Spleen (tissue), 11 donors: Measurements from ENCODE around the gene CD47. TPM values are rescaled to one million over a fixed set of nuclear protein-coding genes. Genes with fewer than 3 reads are reported as not detected.

Experiments
- DNase-seq: peaks from one replicate; pipeline ENCODE4 v3.0.0-alpha.2; 2020
- H3K27ac ChIP-seq, 8 donors: fragments of 200-600 bp; sonication (generic) in 7 of 8; 1 replicate in 4 of 8; 2 replicates in 4 of 8; pipeline versions ENCODE4 v1.5.0 to v1.8.0; 2016 to 2021; ENCODE audit warnings: inconsistent platforms in 4 of 8, mild to moderate bottlenecking in 4 of 8, moderate library complexity in 1 of 8
- H3K27me3 ChIP-seq, 7 donors: fragments of 200-600 bp; sonication (generic) in 6 of 7; replicated peaks in 1 of 7; 1 replicate in 4 of 7; 2 replicates in 3 of 7; pipeline versions ENCODE4 v1.5.0 to v1.8.0; 2016 to 2021; ENCODE audit warnings: inconsistent platforms in 3 of 7, mild to moderate bottlenecking in 1 of 7
- H3K36me3 ChIP-seq, 6 donors: fragments of 200-600 bp; sonication (generic) in 5 of 6; 1 replicate in 4 of 6; 2 replicates in 2 of 6; pipeline versions ENCODE4 v1.5.0 to v1.8.0; 2016 to 2021; ENCODE audit warnings: inconsistent platforms in 2 of 6
- H3K4me1 ChIP-seq, 6 donors: fragments of 200-600 bp; sonication (generic) in 5 of 6; 1 replicate in 3 of 6; 2 replicates in 3 of 6; pipeline versions ENCODE4 v1.5.0 to v1.8.0; 2016 to 2021; ENCODE audit warnings: inconsistent platforms in 3 of 6
- H3K4me3 ChIP-seq, 8 donors: fragments of 200-600 bp; sonication (generic) in 7 of 8; 1 replicate in 4 of 8; 2 replicates in 4 of 8; pipeline versions ENCODE4 v1.5.0 to v1.8.0; 2016 to 2021; ENCODE audit warnings: inconsistent platforms in 4 of 8, mild to moderate bottlenecking in 4 of 8, moderate library complexity in 2 of 8
- H3K9me3 ChIP-seq, 8 donors: fragments of 200-600 bp; sonication (generic) in 7 of 8; 1 replicate in 4 of 8; 2 replicates in 4 of 8; pipeline versions ENCODE4 v1.5.0 to v1.8.0; 2016 to 2021; ENCODE audit warnings: inconsistent platforms in 4 of 8
- POLR2A ChIP-seq, 3 donors: fragments of 450-650 bp; IDR thresholded peaks; one replicate each; pipeline ENCODE4 v1.5.1; 2017; ENCODE audit warnings: antibody characterized with exemption in 3 of 3, mild to moderate bottlenecking in 1 of 3
- POLR2AphosphoS5 ChIP-seq, 3 donors: sonication (generic); formaldehyde crosslinking; IDR thresholded peaks; one replicate each; pipeline ENCODE4 v1.5.1; 2017; ENCODE audit warnings: antibody characterized with exemption in 3 of 3
- WGBS, 5 donors: extraction: QIAGEN DNeasy Blood & Tissue Kit in 3 of 5; methylation state at CpG; one replicate each; pipeline versions ENCODE4 v1.1.5 to v1.1.7; 2013 to 2018; 5-methylcytosine and 5-hydroxymethylcytosine counted together
- intact Hi-C: fragments of 100-400 bp; cut with DNase I; formaldehyde crosslinking; loops from one replicate; pipeline ENCODE4 v1.15.0; 2023; ENCODE audit warnings: low total_unique reads
- polyA plus RNA-seq, 3 donors: library from polyadenylated mRNA; stranded (reverse); fragments of 200-250 nt; gene quantifications; one replicate each; pipeline ENCODE4 v1.2.1, GENCODE V29; 2013
- total RNA-seq, 7 donors: library from RNA; depleted of rRNA in 3 of 7; stranded (reverse); fragments of >200 nt in 3 of 7; fragmentation: NEBNext Ultra II Directional in 4 of 7; extraction: Animal tissue kit (Norgen Biotek cat#: 25700) in 4 of 7; gene quantifications; one replicate each; pipeline versions ENCODE4 v1.1.0 to v1.2.1, GENCODE V29; 2016 to 2021
- TF ChIP-seq, protein P1 (sequence below), 11 experiments: fragments of 200-600 bp in 7 of 11; fragments of 450-650 bp in 4 of 11; sonication (generic) in 4 of 11; IDR thresholded peaks in 8 of 11; conservative IDR thresholded peaks in 3 of 11; 1 replicate in 7 of 11; 2 replicates in 4 of 11; pipeline versions ENCODE4 v1.4.0 to v1.8.0; 2016 to 2021; ENCODE audit warnings: antibody characterized with exemption in 11 of 11, inconsistent platforms in 4 of 11, mild to moderate bottlenecking in 1 of 11
- donor health status: healthy with polysubstance abuse.
- donor health status: DM: no; HTN: no; CAD: no; lungs with moderate emphysema.
- donor health status: DM: no; HTN: no; CAD: no.
- donor health status: Bipolar disorder and iron deficiency.
- donor health status: healthy.
- donor health status: DM: no; HTN: no; CAD: no.
- donor health status: DM: yes; HTN: yes; CAD: no.

Gene CD47
- total and polyA plus RNA-seq, 10 donors: 48.2 to 156 (median 125) TPM

DNA sequence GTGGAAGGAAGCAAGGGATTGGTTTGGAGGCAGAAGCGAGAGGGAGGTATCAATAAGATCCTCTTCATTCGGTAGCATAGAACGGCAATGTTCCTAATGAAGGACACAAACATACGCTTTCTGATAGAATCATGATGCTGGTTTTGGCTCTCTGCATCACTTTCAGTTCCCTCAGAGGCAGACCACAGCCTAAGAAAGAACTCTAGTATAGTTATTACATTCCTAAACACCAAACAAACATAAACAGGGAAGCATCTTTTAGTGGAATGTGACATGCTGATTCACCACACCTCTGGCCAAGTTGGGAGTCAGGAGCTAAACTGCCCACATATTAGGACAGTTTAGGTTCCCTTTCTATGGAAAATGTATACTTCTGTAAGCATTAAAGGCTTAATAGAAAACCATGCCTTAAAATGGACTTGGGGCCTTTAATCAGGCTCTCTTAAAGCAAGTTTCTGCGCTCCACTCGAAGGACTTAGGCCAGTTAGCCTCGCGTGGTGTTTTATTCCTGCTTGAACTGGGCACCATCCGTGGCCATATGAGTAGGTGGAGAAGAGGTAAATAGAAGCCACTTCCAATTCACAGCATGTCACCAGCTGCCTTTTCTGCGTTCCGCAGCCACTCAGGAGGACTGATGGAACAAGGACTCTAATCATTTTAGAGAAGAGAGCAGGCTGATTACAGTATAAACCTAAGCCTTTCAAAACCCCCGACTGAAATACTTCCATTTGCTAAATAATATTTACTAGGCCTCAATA lies 53.7 kb downstream of the CD47 start:
- no peak for DNase-seq
- no peaks in the 10 kb centered on the region for H3K27me3 ChIP-seq
- intact Hi-C loops: no loop called here
- H3K9me3 ChIP-seq: no peaks in the 10 kb centered on the region
- no peak overlapping the region for H3K4me3 ChIP-seq
- peak overlapping the region in 5 of 8 donors; percentile 1 to 61 (median 35) for H3K27ac ChIP-seq
- peaks cover 2 to 29% (median 16%) of the 10 kb centered on the region in 6 donors for H3K4me1 ChIP-seq
- peaks cover 0 to 76% (median 16%) of the 10 kb centered on the region in 6 donors for H3K36me3 ChIP-seq
- 85 to 89% (median 87%) methylated on average over 12 of the region's 12 CpGs for WGBS, 5 donors
- TF ChIP-seq POLR2AphosphoS5 (IDR thresholded peaks at IDR 0.05) (no peak), POLR2A (IDR thresholded peaks at IDR 0.05) (no peak)
- TF ChIP-seq, protein P1, sequence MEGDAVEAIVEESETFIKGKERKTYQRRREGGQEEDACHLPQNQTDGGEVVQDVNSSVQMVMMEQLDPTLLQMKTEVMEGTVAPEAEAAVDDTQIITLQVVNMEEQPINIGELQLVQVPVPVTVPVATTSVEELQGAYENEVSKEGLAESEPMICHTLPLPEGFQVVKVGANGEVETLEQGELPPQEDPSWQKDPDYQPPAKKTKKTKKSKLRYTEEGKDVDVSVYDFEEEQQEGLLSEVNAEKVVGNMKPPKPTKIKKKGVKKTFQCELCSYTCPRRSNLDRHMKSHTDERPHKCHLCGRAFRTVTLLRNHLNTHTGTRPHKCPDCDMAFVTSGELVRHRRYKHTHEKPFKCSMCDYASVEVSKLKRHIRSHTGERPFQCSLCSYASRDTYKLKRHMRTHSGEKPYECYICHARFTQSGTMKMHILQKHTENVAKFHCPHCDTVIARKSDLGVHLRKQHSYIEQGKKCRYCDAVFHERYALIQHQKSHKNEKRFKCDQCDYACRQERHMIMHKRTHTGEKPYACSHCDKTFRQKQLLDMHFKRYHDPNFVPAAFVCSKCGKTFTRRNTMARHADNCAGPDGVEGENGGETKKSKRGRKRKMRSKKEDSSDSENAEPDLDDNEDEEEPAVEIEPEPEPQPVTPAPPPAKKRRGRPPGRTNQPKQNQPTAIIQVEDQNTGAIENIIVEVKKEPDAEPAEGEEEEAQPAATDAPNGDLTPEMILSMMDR (IDR thresholded peaks at IDR 0.05 in 8 of 11, conservative IDR thresholded peaks at IDR 0.05 in 3 of 11): no peak

DNA sequence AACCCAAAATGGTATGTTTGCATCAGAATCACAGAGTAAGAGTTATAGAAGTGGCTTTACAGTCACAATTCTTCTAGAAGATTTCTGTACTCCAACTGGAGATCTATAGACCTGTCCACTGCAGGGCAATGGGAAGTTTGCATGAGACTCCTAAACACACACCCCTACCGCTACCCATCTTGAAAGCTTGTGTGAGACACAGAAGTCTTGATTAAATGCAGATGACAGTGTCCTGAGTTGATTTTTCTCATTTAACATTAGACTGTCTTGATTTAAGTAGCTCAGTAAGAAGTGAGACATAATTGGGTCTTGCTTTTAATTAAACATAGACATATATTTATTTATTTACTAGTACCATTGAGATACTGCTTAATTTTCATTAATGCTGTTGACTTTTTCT lies 54.4 kb downstream of the CD47 start:
- no peak for DNase-seq
- Histone ChIP-seq H3K4me1 (peaks cover 2 to 29% (median 16%) of the 10 kb centered on the region in 6 donors), H3K36me3 (peaks cover 0 to 76% (median 13%) of the 10 kb centered on the region in 6 donors), H3K27ac (peak overlapping the region in 3 of 8 donors; percentile 35 to 61 (median 52)), H3K27me3 (no peaks in the 10 kb centered on the region), H3K9me3 (no peaks in the 10 kb centered on the region), H3K4me3 (no peak overlapping the region)
- TF ChIP-seq POLR2AphosphoS5 (IDR thresholded peaks at IDR 0.05): no peak
- 90 to 100% (median 100%) methylated on average over 1 of the region's 1 CpG for WGBS, 5 donors
- intact Hi-C loops: no loop called here

DNA sequence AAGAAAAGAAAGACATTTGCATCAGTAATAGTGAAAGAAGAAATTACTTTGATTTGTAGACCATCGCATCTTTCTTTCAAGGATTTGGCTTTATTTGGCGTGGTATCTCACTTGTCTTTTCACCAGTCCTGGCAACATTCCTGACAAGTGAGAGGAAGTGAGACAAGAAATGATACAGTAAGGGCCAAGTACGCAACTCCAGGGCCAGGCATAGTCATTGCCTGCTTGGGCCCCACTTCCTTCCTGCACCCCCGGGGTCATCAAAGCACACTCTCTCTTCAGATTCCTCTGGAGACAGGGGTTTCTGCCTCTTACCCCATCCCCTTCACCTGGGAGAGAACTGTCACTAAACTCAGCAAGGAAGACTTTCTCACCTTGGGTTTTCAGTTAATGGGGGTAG lies 55.1 kb downstream of the CD47 start:
- TF ChIP-seq POLR2AphosphoS5 (IDR thresholded peaks at IDR 0.05) (peak in 1 of 3 donors; percentile 47), POLR2A (IDR thresholded peaks at IDR 0.05) (no peak)
- TF ChIP-seq, protein P1 (IDR thresholded peaks at IDR 0.05 in 8 of 11, conservative IDR thresholded peaks at IDR 0.05 in 3 of 11): no peak
- Histone ChIP-seq H3K27ac (peak overlapping the region in 2 of 8 donors; percentile 15), H3K27me3 (no peaks in the 10 kb centered on the region), H3K9me3 (no peaks in the 10 kb centered on the region), H3K4me1 (peaks cover 2 to 29% (median 16%) of the 10 kb centered on the region in 6 donors), H3K4me3 (no peak overlapping the region), H3K36me3 (peaks cover 0 to 74% (median 13%) of the 10 kb centered on the region in 6 donors)
- no peak for DNase-seq
- WGBS, 5 donors: 23 to 34% (median 25%) methylated on average over 4 of the region's 4 CpGs
- intact Hi-C loops: no loop called here

DNA sequence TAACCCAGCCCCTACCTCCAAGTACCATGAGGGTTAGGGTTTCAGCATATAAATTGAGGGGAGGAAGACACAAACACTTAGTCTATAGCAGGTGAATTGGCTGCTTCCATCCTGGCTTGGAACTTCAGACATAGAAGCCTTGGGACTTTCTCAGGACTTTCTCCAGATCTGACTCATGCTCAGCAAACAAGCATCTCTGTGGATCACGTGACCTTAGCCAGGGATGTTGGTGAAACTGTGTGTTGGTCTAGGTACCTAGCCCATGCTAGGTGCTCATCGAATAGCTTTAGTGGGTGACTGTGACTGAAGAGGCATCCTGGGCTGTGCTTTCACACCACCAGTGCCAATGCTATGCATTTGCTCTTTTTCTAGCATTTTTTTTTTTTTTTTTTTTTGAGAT lies 58.9 kb downstream of the CD47 start:
- peaks cover 0 to 57% (median 8%) of the 10 kb centered on the region in 6 donors for H3K36me3 ChIP-seq
- intact Hi-C loops: no loop called here
- H3K27me3 ChIP-seq: no peaks in the 10 kb centered on the region
- DNase-seq: no peak
- H3K4me3 ChIP-seq: no peak overlapping the region
- H3K27ac ChIP-seq: no peak overlapping the region
- no peak for TF ChIP-seq POLR2A (IDR thresholded peaks at IDR 0.05)
- TF ChIP-seq, protein P1 (IDR thresholded peaks at IDR 0.05 in 8 of 11, conservative IDR thresholded peaks at IDR 0.05 in 3 of 11): no peak
- no peak for TF ChIP-seq POLR2AphosphoS5 (IDR thresholded peaks at IDR 0.05)
- peaks cover 2 to 22% (median 11%) of the 10 kb centered on the region in 6 donors for H3K4me1 ChIP-seq
- peaks cover 0 to 4% (median 0%) of the 10 kb centered on the region in 8 donors for H3K9me3 ChIP-seq
- 91 to 100% (median 94%) methylated on average over 2 of the region's 2 CpGs for WGBS, 5 donors
